Loucy (cell line): ENCODE measurements around the gene MDM4.

Source experiments
- H2AFZ ChIP-seq: fragments of 200-600 bp; sonication (generic); 2 replicates; pipeline ENCODE4 v1.6.0; 2016; ENCODE audit warnings: antibody characterized with exemption, mild to moderate bottlenecking, low read length, moderate library complexity
- H3F3A ChIP-seq: fragments of 200-600 bp; 2 replicates; pipeline ENCODE4 v1.6.0; 2016; ENCODE audit warnings: antibody characterized with exemption, low read depth, mild to moderate bottlenecking
- H3K27me3 ChIP-seq: fragments of 200-600 bp; sonication (generic); 2 replicates; pipeline ENCODE4 v1.6.1; 2014; ENCODE audit warnings: low read length, mild to moderate bottlenecking; ENCODE audit not compliant: insufficient read depth, poor library complexity, severe bottlenecking
- H3K36me3 ChIP-seq: fragments of 200-600 bp; sonication (generic); 2 replicates; pipeline ENCODE4 v1.6.1; 2016; ENCODE audit warnings: low read length; ENCODE audit not compliant: insufficient read depth
- H3K4me1 ChIP-seq: fragments of 200-600 bp; sonication (generic); 2 replicates; pipeline ENCODE4 v1.5.1; 2014; ENCODE audit warnings: low read length, mild to moderate bottlenecking; ENCODE audit not compliant: insufficient read depth, poor library complexity, severe bottlenecking
- H3K4me2 ChIP-seq: fragments of 200-600 bp; sonication (generic); 2 replicates; pipeline ENCODE4 v1.6.0; 2014; ENCODE audit warnings: antibody characterized with exemption, low read length, low read depth, mild to moderate bottlenecking; ENCODE audit not compliant: poor library complexity, severe bottlenecking
- H3K4me3 ChIP-seq: fragments of 200-600 bp; sonication (generic); 2 replicates; pipeline ENCODE4 v1.5.1; 2014; ENCODE audit warnings: low read length, mild to moderate bottlenecking, mixed read lengths; ENCODE audit not compliant: poor library complexity, severe bottlenecking
- H3K79me2 ChIP-seq: fragments of 200-600 bp; sonication (generic); 2 replicates; pipeline ENCODE4 v1.6.1; 2014; ENCODE audit warnings: low read length; ENCODE audit not compliant: insufficient read depth
- H3K9ac ChIP-seq: fragments of 200-600 bp; sonication (generic); 2 replicates; pipeline ENCODE4 v1.6.0; 2014; ENCODE audit warnings: mild to moderate bottlenecking, low read depth, low read length, moderate library complexity; ENCODE audit not compliant: poor library complexity, severe bottlenecking
- H3K9me2 ChIP-seq: fragments of 200-600 bp; sonication (generic); replicated peaks from 2 replicates; pipeline ENCODE4 v1.6.1; 2016; ENCODE audit warnings: low read depth, low read length, mixed read lengths
- H3K9me3 ChIP-seq: fragments of 200-600 bp; sonication (generic); 2 replicates; pipeline ENCODE4 v1.6.1; 2014; ENCODE audit warnings: mild to moderate bottlenecking, antibody characterized with exemption, low read length, low read depth; ENCODE audit not compliant: insufficient read depth
- H4K20me1 ChIP-seq: fragments of 200-600 bp; sonication (generic); 2 replicates; pipeline ENCODE4 v1.6.0; 2014; ENCODE audit warnings: antibody characterized with exemption, low read length, mild to moderate bottlenecking; ENCODE audit not compliant: insufficient read depth, poor library complexity, severe bottlenecking
- CTCF ChIP-seq: fragments of 200-600 bp; sonication (generic); conservative IDR thresholded peaks from 2 replicates; pipeline ENCODE4 v1.5.1; 2014; ENCODE audit warnings: mild to moderate bottlenecking, antibody characterized with exemption, low read length
- EZH2phosphoT487 ChIP-seq: fragments of 200-600 bp; IDR thresholded peaks from 2 replicates; pipeline ENCODE4 v1.6.1; 2018; ENCODE audit warnings: antibody characterized with exemption, mild to moderate bottlenecking, moderate library complexity, borderline replicate concordance

MDM4 gene

GRCh38 chr1:204572923-204573922 is 57.0 kb downstream of the MDM4 start:
- H4K20me1 ChIP-seq: no peaks in the 10 kb centered on the region
- no peaks in the 10 kb centered on the region for H3K79me2 ChIP-seq
- no peaks in the 10 kb centered on the region for H3K27me3 ChIP-seq
- TF ChIP-seq EZH2phosphoT487 (no peak), CTCF (no peak)
- no peak overlapping the region for H3K4me2 ChIP-seq
- H3K4me3 ChIP-seq: no peak overlapping the region
- no peaks in the 10 kb centered on the region for H3F3A ChIP-seq
- no peak overlapping the region for H3K9ac ChIP-seq
- no peak overlapping the region for H2AFZ ChIP-seq
- H3K36me3 ChIP-seq: no peaks in the 10 kb centered on the region
- H3K9me3 ChIP-seq: no peaks in the 10 kb centered on the region
- H3K4me1 ChIP-seq: no peaks in the 10 kb centered on the region
- H3K9me2 ChIP-seq: no peaks in the 10 kb centered on the region

- Histone ChIP-seq H3K9me2 (no peaks in the 10 kb centered on the region), H3K79me2 (no peaks in the 10 kb centered on the region), H3K9ac (no peak overlapping the region), H3F3A (no peaks in the 10 kb centered on the region), H3K4me3 (no peak overlapping the region), H3K4me1 (no peaks in the 10 kb centered on the region), H4K20me1 (no peaks in the 10 kb centered on the region), H2AFZ (no peak overlapping the region), H3K4me2 (no peak overlapping the region), H3K9me3 (no peaks in the 10 kb centered on the region), H3K36me3 (no peaks in the 10 kb centered on the region), H3K27me3 (no peaks in the 10 kb centered on the region)
- no peak for TF ChIP-seq CTCF
- TF ChIP-seq EZH2phosphoT487: no peak
These were observed 58.0 kb downstream of the MDM4 start for GRCh38 chr1:204574016-204574864.

- H4K20me1 ChIP-seq: no peaks in the 10 kb centered on the region
- no peaks in the 10 kb centered on the region for H3F3A ChIP-seq
- H3K9ac ChIP-seq: no peak overlapping the region
- H3K4me1 ChIP-seq: no peaks in the 10 kb centered on the region
- no peaks in the 10 kb centered on the region for H3K9me3 ChIP-seq
- no peaks in the 10 kb centered on the region for H3K27me3 ChIP-seq
- no peak overlapping the region for H3K4me2 ChIP-seq
- H3K36me3 ChIP-seq: no peaks in the 10 kb centered on the region
- no peaks in the 10 kb centered on the region for H3K9me2 ChIP-seq
- H3K79me2 ChIP-seq: no peaks in the 10 kb centered on the region
- H3K4me3 ChIP-seq: no peak overlapping the region
- no peak for TF ChIP-seq EZH2phosphoT487
- no peak for TF ChIP-seq CTCF
- H2AFZ ChIP-seq: no peak overlapping the region
These were observed 58.6 kb downstream of the MDM4 start for GRCh38 chr1:204574865-204575163.
